Heart right ventricle (tissue), 16 donors: ENCODE results near the gene JDP2. TPM values are rescaled to one million over a fixed set of nuclear protein-coding genes. Genes with fewer than 3 reads are reported as not detected.

Source experiments
- ATAC-seq, 8 donors: fragments of 200-7000 bp; cut with Tn5 transposase; one replicate each; pipeline ENCODE4 v1.9.1; 2020; ENCODE audit warnings: mild to moderate bottlenecking in 8 of 8, moderate library complexity in 8 of 8, moderate number of reproducible peaks in 1 of 8
- DNase-seq, 2 donors: peaks; one replicate each; pipeline ENCODE4 v3.0.0-alpha.2; 2020
- H3K27ac ChIP-seq, 10 donors: fragments of 200-600 bp; sonication (generic) in 2 of 10; one replicate each; pipeline versions ENCODE4 v1.5.0 to v1.8.0; 2020 to 2022; ENCODE audit warnings: mild to moderate bottlenecking in 3 of 10
- H3K27me3 ChIP-seq, 7 donors: fragments of 200-600 bp; one replicate each; pipeline ENCODE4 v1.8.0; 2021 to 2022; ENCODE audit warnings: mild to moderate bottlenecking in 2 of 7
- H3K36me3 ChIP-seq, 9 donors: fragments of 200-600 bp; sonication (generic) in 1 of 9; one replicate each; pipeline versions ENCODE4 v1.5.0 to v1.8.0; 2020 to 2022; ENCODE audit warnings: mild to moderate bottlenecking in 2 of 9
- H3K4me1 ChIP-seq, 9 donors: fragments of 200-600 bp; sonication (generic) in 1 of 9; one replicate each; pipeline versions ENCODE4 v1.5.0 to v1.8.0; 2020 to 2022; ENCODE audit warnings: mild to moderate bottlenecking in 4 of 9
- H3K4me3 ChIP-seq, 10 donors: fragments of 200-600 bp; sonication (generic) in 2 of 10; one replicate each; pipeline versions ENCODE4 v1.5.0 to v1.8.0; 2020 to 2022; ENCODE audit warnings: mild to moderate bottlenecking in 7 of 10, moderate library complexity in 2 of 10
- H3K9me3 ChIP-seq, 11 donors: fragments of 200-600 bp in 10 of 11; sonication (generic) in 2 of 11; one replicate each; pipeline versions ENCODE4 v1.5.0 to v1.8.0; 2013 to 2022; ENCODE audit warnings: mild to moderate bottlenecking in 2 of 11, control low read depth in 1 of 11, moderate library complexity in 1 of 11
- CTCF ChIP-seq, 9 donors: fragments of 200-600 bp; sonication (generic) in 2 of 9; IDR thresholded peaks; one replicate each; pipeline versions ENCODE4 v1.5.0 to v1.8.0; 2021 to 2022; ENCODE audit warnings: antibody characterized with exemption in 9 of 9, mild to moderate bottlenecking in 5 of 9, moderate library complexity in 1 of 9
- WGBS, 2 donors: extraction: QIAGEN DNeasy Blood & Tissue Kit; methylation state at CpG; one replicate each; pipeline ENCODE4 v1.1.7; 2013; ENCODE audit warnings: inconsistent platforms in 1 of 2; 5-methylcytosine and 5-hydroxymethylcytosine counted together
- intact Hi-C, 10 donors: fragments of 100-400 bp; cut with DNase I; formaldehyde crosslinking; loops; one replicate each; pipeline versions ENCODE4 v1.11.1 to v1.14.2; 2022
- polyA plus RNA-seq, 2 donors: library from polyadenylated mRNA; stranded (reverse); fragments of 200-250 nt; gene quantifications; one replicate each; pipeline ENCODE4 v1.2.3, GENCODE V29; 2013
- total RNA-seq, 10 donors: library from RNA; stranded (reverse); fragmentation: NEBNext Ultra II Directional in 3 of 10; extraction: Animal tissue kit (Norgen Biotek cat#: 25700) in 3 of 10; gene quantifications; one replicate each; pipeline versions ENCODE4 v1.2.1 to v1.2.4, GENCODE V29; 2021 to 2023
- donor health status: Arrhythmogenic right ventricular cardiomyopathy.
- donor health status: ischemic (EF 13 %, LVEDD 7.1; RV severe dilation, severe dysfunction).
- donor health status: healthy with polysubstance abuse.
- donor health status: DM: no; HTN: yes; CAD: no.
- donor health status: DM: no; HTN: no; CAD: no.
- donor health status: ischemic (EF 25% LVEDD 6.9; RV normal size, moderate dysfunction).
- donor health status: ischemic (EF 25% LVEDD 5.7; RV mildly dilated, moderate dysfunction).
- donor health status: healthy.
- donor health status: DM: yes; HTN: yes; CAD: no.
- donor health status: Ischemic cardiomyopathy.
- donor health status: ischemic (EF 35%, LVEDD 5.7; RV mildly dilated, moderate dysfunction).
- donor health status: nonischemic (EF 11% LVEDD 7.7; RV severe dilation, severe dysfunction).
- donor health status: DM: yes; HTN: yes; CAD: no.
- donor health status: PGD.
- donor health status: ischemic (EF 29% LVEDD 5.4; RV normal size, mild dysfunction).
- donor health status: nonischemic (EF 23%, LVEDD 6.1; RV moderate dilation, normal function).

JDP2 gene
- total and polyA plus RNA-seq, 12 donors, result 12.3 to 44.0 (median 17.3) TPM

GRCh38 chr14:75461755-75462349, 34.0 kb downstream of the JDP2 start:
- no peak for ATAC-seq
- no peak for DNase-seq
- Histone ChIP-seq H3K27me3 (no peaks in the 10 kb centered on the region), H3K4me3 (no peak overlapping the region), H3K27ac (no peak overlapping the region), H3K9me3 (no peaks in the 10 kb centered on the region), H3K36me3 (peaks cover 0 to 75% (median 14%) of the 10 kb centered on the region in 9 donors), H3K4me1 (peaks cover 8 to 68% (median 35%) of the 10 kb centered on the region in 9 donors)
- TF ChIP-seq CTCF (IDR thresholded peaks at IDR 0.05), result no peak
- WGBS, 2 donors, result 52 to 66% methylated on average over 2 of the region's 2 CpGs
- intact Hi-C loops, result no loop called here

DNA sequence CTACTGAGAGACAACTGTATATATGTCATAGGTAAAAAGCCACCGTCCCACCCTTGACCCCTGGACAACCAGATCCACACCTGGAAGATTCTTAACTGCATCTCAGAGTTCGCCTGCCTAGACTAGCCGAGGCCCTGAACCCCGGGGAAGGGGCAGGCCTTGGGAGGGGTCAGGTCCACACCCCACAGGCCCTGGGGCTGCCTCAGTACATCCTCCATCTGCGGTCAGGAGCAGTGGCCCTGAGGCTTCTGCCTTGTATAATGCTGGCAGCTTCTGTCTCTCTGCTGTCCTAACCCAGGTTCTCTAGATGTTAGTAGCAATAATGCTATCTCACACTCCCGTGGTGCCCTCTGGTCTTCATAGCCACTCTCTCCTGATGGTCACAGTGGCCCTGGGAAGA, 36.8 kb downstream of the JDP2 start:
- Histone ChIP-seq H3K27ac (no peak overlapping the region), H3K36me3 (peaks cover 0 to 91% (median 21%) of the 10 kb centered on the region in 9 donors)
- intact Hi-C loops, result no loop called here

GRCh38 chr14:75467763-75468162, 39.9 kb downstream of the JDP2 start:
- ATAC-seq (no peak), DNase-seq (no peak)
- H3K36me3 ChIP-seq, result peaks cover 6 to 93% (median 40%) of the 10 kb centered on the region in 9 donors
- intact Hi-C loops, result no loop called here
- TF ChIP-seq CTCF (IDR thresholded peaks at IDR 0.05), result no peak
- H3K27me3 ChIP-seq, result no peaks in the 10 kb centered on the region
- WGBS, 2 donors, result 95 to 96% methylated on average over 11 of the region's 11 CpGs
- H3K27ac ChIP-seq, result peak overlapping the region in 2 of 10 donors; percentile 22 to 24
- H3K4me3 ChIP-seq, result no peak overlapping the region
- peaks cover 0 to 37% (median 14%) of the 10 kb centered on the region in 9 donors for H3K4me1 ChIP-seq
- no peaks in the 10 kb centered on the region for H3K9me3 ChIP-seq

More for the DNA sequence above, 36.8 kb downstream of the JDP2 start:
- Histone ChIP-seq H3K27me3 (no peaks in the 10 kb centered on the region), H3K9me3 (no peaks in the 10 kb centered on the region), H3K4me3 (no peak overlapping the region), H3K4me1 (peaks cover 2 to 59% (median 27%) of the 10 kb centered on the region in 9 donors)
- TF ChIP-seq CTCF (IDR thresholded peaks at IDR 0.05), result no peak
- WGBS, 2 donors, result 90 to 92% methylated on average over 6 of the region's 6 CpGs
- ATAC-seq (no peak), DNase-seq (no peak)

DNA sequence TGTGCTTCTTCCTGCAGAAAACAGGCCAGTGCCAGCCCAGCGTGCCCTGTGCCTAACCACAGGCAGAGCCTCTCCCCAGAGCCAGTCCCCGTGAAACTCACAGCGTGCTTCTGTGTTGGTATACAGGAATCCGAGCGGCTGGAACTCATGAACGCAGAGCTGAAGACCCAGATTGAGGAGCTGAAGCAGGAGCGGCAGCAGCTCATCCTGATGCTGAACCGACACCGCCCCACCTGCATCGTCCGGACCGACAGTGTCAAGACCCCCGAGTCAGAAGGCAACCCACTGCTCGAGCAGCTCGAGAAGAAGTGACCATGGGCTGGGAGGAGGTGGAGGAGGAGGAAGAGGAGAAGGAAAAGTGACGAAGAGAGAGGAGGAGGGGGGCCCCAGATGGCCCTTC, 41.3 kb downstream of the JDP2 start:
- peaks cover 6 to 93% (median 41%) of the 10 kb centered on the region in 9 donors for H3K36me3 ChIP-seq
- ATAC-seq, result no peak

More for the DNA sequence above, 41.3 kb downstream of the JDP2 start:
- H3K27ac ChIP-seq, result no peak overlapping the region
- H3K4me1 ChIP-seq, result peaks cover 0 to 37% (median 14%) of the 10 kb centered on the region in 9 donors
- TF ChIP-seq CTCF (IDR thresholded peaks at IDR 0.05), result no peak
- no peak overlapping the region for H3K4me3 ChIP-seq
- WGBS, 2 donors, result 94 to 95% methylated on average over 16 of the region's 16 CpGs
- H3K9me3 ChIP-seq, result no peaks in the 10 kb centered on the region
- no peaks in the 10 kb centered on the region for H3K27me3 ChIP-seq
- no peak for DNase-seq
- intact Hi-C loops, result no loop called here
